ENCODE measurements around the gene YDJC.
"Not testable (repeated sequence)": the region's sequence is repeated elsewhere in the genome, so short reads cannot be mapped to it uniquely, and the experiment has no call there.

The YDJC gene, protein sequence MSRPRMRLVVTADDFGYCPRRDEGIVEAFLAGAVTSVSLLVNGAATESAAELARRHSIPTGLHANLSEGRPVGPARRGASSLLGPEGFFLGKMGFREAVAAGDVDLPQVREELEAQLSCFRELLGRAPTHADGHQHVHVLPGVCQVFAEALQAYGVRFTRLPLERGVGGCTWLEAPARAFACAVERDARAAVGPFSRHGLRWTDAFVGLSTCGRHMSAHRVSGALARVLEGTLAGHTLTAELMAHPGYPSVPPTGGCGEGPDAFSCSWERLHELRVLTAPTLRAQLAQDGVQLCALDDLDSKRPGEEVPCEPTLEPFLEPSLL

GRCh38 chr22:21629255-21630149, at the start of gene YDJC:
Gene YDJC (minus strand): TSS chr22:21630022. CDS start chr22:21630014, 8 bp downstream.
- peak; percentile 90 to 96 for DNase-seq (ENCODE audit: low read depth in 2 of 2)

- no peak for DNase-seq (ENCODE audit: low read depth in 2 of 2)
Measured at GRCh38 chr22:21679383-21679782, 49.6 kb upstream of the YDJC start.

DNA sequence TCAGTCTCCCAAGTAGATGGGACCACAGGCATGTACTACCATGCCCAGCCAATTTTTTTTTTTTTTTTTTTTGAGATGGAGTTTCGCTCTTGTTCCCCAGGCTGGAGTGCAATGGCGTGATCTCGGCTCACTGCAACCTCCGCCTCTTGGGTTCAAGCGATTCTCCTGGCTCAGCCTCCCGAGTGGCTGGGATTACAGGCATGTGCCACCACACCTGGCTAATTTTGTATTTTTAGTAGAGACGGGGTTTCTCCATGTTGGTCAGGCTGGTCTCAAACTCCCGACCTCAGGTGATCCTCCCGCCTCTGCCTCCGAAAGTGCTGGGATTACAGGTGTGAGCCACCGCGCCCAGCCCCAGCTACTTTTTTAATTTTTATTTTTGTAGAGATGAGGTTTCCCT, 49.0 kb upstream of the YDJC start:
- not testable (repeated sequence) for DNase-seq (ENCODE audit: low read depth in 2 of 2)

DNA sequence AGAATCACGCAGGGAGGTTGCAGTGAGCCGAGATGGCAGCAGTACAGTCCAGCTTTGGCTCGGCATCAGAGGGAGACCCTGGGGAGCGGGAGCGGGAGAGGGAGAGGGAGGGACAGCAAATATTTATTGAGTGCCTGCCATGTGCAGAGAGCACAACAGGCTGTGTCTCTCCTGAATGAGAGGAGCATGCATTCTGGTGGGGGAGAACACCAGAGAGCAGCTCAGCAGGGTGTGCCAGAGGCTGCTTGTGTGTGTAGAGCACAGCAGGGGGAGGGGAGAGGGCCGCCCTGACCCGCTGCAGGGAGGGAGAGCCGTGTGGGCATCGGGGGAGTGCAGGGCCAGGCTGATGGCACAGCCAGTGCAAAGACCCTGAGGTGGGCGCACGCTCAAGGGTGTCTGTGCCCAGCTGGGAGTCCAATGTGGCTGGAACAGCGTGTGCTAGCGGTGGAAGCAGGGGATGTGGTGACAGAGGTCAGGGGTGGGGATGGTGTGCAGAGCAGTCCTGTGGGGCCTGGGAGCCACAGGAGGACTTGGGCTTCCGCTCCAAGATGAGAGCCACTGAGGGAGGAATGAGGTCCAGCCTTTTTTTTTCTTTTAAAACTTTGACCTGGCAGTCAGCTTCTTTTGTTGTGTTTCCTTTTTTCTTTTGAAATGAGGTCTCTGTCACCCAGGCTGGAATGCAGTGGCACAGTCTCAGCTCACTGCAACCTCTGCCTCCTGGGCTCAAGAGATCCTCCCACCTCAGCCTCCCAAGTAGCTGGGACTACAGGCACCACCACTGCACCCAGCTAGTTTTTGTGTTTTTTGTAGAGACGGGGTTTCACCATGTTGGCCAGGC, 48.0 kb upstream of the YDJC start:
- no peak for DNase-seq (ENCODE audit: low read depth in 2 of 2)

- DNase-seq (ENCODE audit: low read depth in 2 of 2) = no peak
Measured at GRCh38 chr22:21674638-21675245, 44.9 kb upstream of the YDJC start.

DNA sequence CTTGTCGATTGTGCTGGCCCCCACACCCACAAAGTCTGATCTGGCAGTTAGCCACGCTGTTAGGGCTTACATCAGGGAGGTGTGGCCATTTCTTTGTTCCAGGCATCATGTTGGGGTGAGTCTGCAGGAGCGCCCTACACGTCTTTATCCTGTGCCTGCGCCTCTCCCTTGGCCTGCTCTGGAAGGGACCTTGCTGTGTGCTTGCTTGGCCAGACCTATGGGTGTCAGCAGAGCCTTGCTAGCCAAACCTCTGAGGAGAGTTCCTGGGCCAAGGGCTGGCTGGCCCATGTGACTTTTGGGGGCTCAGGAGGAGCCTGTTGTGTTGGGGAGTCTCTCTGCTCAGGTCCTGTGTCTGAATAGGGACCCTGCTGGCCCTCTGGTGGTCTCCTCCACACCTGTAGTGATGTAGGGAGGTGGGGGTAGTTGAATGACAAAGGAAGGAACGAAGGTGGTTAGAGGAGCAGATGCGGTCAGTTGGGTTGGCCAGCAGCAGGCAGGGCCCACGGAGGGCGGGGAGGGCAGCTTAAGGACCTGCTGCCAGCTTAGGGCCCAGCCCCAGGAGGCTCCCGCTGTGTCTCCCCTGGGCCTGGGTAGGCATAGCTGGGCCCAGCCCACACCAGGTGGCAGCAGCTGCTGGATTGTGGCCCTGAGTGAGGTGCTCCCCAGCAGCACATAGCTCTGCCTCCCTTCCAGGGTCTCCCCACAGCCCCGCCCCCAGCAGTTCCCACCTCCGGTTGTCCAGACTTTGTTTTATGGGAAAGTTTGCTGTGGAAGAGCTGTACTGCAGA, 43.9 kb upstream of the YDJC start:
- DNase-seq (ENCODE audit: low read depth in 2 of 2) = no peak

DNA sequence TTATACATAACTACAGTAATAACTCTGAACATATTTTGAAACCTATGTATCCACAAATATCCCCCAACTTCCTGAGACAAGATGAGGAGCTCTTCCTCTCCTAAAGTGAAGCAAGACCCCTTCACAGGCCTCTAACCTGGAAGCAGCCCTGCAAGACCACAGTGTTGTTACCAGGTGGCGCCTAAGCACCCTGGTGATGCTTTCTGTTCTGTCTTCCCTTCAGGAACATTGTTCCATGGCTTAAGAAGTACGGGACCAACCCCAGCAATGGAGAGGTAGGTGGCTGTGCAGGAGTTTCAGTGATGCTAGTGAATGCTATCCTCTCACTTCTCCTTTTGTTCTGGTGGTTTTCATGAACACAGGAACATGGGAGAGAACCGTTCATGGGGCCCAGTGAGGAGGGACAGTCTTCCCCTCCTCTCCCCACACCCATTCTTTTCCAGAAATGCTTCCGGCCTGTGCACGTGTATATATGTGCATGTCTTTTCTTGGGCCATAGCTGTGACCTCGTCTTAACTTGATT, 42.3 kb upstream of the YDJC start:
- DNase-seq (ENCODE audit: low read depth in 2 of 2) = no peak

GRCh38 chr22:21669026-21669425, 39.2 kb upstream of the YDJC start:
- DNase-seq (ENCODE audit: low read depth in 2 of 2) = no peak

DNA sequence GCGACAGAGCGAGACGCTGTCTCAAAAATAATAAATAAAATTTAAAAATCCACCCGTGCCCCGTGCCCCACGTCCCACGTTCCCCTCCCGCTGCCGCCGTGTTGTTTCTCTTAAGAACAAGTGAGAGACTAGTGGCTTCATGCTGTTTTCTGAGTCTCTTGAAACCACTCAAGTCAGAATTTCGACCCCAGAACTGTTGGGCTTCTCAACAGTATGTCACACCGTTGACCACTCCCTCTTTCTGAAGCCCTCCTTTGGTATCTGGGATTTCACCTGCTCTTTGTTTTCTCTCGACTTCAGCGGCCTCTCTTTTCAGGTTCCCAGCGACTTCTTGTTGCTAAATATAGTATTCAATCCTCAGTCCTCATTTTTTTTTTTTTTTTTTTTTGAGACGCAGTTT, 37.0 kb upstream of the YDJC start:
- no peak for DNase-seq (ENCODE audit: low read depth in 2 of 2)

GRCh38 chr22:21665047-21665851, 35.4 kb upstream of the YDJC start:
- no peak for DNase-seq (ENCODE audit: low read depth in 2 of 2)

DNA sequence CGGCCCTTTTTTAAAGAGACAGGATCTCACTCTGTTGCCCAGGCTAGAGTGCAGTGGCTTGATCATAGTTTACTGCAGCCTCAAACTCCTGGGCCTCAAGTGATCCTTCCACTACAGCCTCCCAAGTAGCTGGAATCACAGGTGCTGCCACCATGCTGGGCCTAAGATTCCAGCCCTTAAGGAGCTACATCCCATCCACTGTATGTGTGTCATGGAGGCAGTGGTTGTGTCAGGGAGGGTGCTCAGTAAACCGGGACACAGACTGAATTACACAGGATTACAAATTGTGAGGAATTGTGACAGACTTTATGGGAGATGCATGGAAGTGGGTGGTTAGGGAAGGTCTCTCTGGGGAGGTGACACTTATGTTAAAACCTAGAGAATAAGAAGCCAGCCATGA, 33.9 kb upstream of the YDJC start:
- no peak for DNase-seq (ENCODE audit: low read depth in 2 of 2)

DNA sequence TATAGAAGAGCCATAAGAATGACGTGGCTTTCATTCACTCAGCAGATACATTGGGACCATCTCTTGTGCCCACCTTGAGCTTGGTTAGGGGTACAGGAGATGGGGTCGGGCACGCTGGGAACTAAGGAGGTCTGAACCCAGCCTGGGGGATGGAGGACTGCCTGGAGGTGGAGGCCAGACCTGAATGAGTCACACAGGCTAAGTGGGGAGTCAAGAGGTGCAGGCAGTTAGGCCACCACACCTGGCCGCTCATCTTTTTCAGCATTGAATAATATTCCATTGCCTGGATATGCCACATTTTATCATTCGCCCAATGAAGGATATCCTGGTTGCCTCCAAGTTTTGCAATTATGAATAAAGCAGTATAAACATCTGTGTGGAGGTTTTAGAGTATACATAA, 32.2 kb upstream of the YDJC start:
- no peak for DNase-seq (ENCODE audit: low read depth in 2 of 2)

- no peak for DNase-seq (ENCODE audit: low read depth in 2 of 2)
Measured at GRCh38 chr22:21660904-21661303, 31.1 kb upstream of the YDJC start.

- DNase-seq (ENCODE audit: low read depth in 2 of 2) = no peak
Measured at GRCh38 chr22:21659864-21660525, 30.2 kb upstream of the YDJC start.

GRCh38 chr22:21657360-21658032, 27.7 kb upstream of the YDJC start:
- DNase-seq (ENCODE audit: low read depth in 2 of 2) = peak; percentile 67 to 75

GRCh38 chr22:21657020-21657359, 27.2 kb upstream of the YDJC start:
- no peak for DNase-seq (ENCODE audit: low read depth in 2 of 2)

- DNase-seq (ENCODE audit: low read depth in 2 of 2) = no peak
Measured at GRCh38 chr22:21652547-21653545, 23.0 kb upstream of the YDJC start.

Data from activated CD4-positive, alpha-beta T cell treated with anti-CD3 and anti-CD28 coated beads for 24 hours (primary cell).